Measurements from ENCODE around the gene C10orf95.

C10orf95 gene

GRCh38 chr10:102401735-102402511 is 49.4 kb downstream of the C10orf95 start:
- ATAC-seq (ENCODE audit: low read depth) (no peak), DNase-seq (ENCODE audit: low spot score in 2 of 2) (no peak)
- Mint-ChIP-seq H3K27me3 (peaks cover 2% of the 10 kb centered on the region), H3K27ac (peak overlapping the region; percentile 20), H3K4me1 (peaks cover 24% of the 10 kb centered on the region), H3K36me3 (peaks cover 19% of the 10 kb centered on the region), H3K9me3 (no peaks in the 10 kb centered on the region), H3K4me3 (no peak overlapping the region)

GRCh38 chr10:102401342-102401654 is 50.0 kb downstream of the C10orf95 start:
- ATAC-seq (ENCODE audit: low read depth) (no peak), DNase-seq (ENCODE audit: low spot score in 2 of 2) (no peak)
- Mint-ChIP-seq H3K9me3 (no peaks in the 10 kb centered on the region), H3K36me3 (peaks cover 21% of the 10 kb centered on the region), H3K4me3 (no peak overlapping the region), H3K27ac (peak overlapping the region; percentile 20), H3K4me1 (peaks cover 29% of the 10 kb centered on the region), H3K27me3 (no peaks in the 10 kb centered on the region)

- Mint-ChIP-seq H3K27ac (peak overlapping the region; percentile 75), H3K36me3 (peaks cover 25% of the 10 kb centered on the region), H3K4me3 (no peak overlapping the region), H3K27me3 (no peaks in the 10 kb centered on the region), H3K9me3 (no peaks in the 10 kb centered on the region), H3K4me1 (peaks cover 33% of the 10 kb centered on the region)
- ATAC-seq (ENCODE audit: low read depth) (no peak), DNase-seq (ENCODE audit: low spot score in 2 of 2) (no peak)
Measured at GRCh38 chr10:102400598-102401341, 50.6 kb downstream of the C10orf95 start.

- Mint-ChIP-seq H3K4me3 (no peak overlapping the region), H3K36me3 (peaks cover 25% of the 10 kb centered on the region), H3K4me1 (peaks cover 33% of the 10 kb centered on the region), H3K27me3 (no peaks in the 10 kb centered on the region), H3K27ac (peak overlapping the region; percentile 100), H3K9me3 (no peaks in the 10 kb centered on the region)
- DNase-seq (ENCODE audit: low spot score in 2 of 2): no peak
- no peak for ATAC-seq (ENCODE audit: low read depth)
Measured at GRCh38 chr10:102400076-102400475, 51.3 kb downstream of the C10orf95 start.
